Measurements from ENCODE around the gene GRB10. TPM values are rescaled to one million over a fixed set of nuclear protein-coding genes. Genes with fewer than 3 reads are reported as not detected.

Gene GRB10
- total RNA-seq, 1 donor from 2014 or later, result 93.0 TPM

DNA sequence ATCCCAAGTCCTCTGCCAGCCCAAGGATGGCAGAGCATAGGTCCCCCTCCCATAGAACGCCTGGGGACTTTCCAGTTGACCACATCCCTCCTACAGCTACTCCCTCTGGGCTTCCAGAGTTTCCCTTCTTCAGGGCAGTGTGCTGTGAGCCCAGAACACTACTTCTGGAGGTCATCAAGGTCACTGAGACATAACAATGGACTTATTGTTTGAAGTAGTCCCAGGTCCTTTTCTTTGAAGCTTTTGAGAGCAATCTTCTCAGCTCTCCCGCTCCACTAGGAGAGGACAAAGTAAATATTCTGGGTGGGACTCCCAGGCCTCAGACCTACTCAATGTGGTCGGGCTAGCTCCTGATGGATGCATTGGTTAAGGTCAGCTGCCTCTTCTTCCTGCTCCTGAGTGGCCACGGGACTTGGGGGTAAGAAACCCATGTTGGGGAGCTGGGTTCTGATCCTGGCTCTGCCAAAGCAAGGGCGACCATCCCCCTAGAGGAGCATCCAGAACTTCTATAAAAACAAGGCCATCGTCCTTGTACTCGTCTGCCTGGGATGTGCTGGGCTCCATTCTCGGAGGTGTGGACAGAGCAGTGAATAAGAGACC is 134.0 kb downstream of the GRB10 start:
- Mint-ChIP-seq H3K9me3 (no peaks in the 10 kb centered on the region), H3K36me3 (ENCODE audit: low read depth) (peaks cover 30% of the 10 kb centered on the region), H3K4me3 (no peak overlapping the region), H3K4me1 (peaks cover 29% of the 10 kb centered on the region), H3K27me3 (ENCODE audit: low read depth) (no peaks in the 10 kb centered on the region), H3K27ac (ENCODE audit: unreplicated experiment) (peak overlapping the region; percentile 54)
- no peak for DNase-seq (ENCODE audit: low read depth, low spot score)
- TF ChIP-seq, protein P1, sequence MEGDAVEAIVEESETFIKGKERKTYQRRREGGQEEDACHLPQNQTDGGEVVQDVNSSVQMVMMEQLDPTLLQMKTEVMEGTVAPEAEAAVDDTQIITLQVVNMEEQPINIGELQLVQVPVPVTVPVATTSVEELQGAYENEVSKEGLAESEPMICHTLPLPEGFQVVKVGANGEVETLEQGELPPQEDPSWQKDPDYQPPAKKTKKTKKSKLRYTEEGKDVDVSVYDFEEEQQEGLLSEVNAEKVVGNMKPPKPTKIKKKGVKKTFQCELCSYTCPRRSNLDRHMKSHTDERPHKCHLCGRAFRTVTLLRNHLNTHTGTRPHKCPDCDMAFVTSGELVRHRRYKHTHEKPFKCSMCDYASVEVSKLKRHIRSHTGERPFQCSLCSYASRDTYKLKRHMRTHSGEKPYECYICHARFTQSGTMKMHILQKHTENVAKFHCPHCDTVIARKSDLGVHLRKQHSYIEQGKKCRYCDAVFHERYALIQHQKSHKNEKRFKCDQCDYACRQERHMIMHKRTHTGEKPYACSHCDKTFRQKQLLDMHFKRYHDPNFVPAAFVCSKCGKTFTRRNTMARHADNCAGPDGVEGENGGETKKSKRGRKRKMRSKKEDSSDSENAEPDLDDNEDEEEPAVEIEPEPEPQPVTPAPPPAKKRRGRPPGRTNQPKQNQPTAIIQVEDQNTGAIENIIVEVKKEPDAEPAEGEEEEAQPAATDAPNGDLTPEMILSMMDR (conservative IDR thresholded peaks at IDR 0.05), result no peak

DNA sequence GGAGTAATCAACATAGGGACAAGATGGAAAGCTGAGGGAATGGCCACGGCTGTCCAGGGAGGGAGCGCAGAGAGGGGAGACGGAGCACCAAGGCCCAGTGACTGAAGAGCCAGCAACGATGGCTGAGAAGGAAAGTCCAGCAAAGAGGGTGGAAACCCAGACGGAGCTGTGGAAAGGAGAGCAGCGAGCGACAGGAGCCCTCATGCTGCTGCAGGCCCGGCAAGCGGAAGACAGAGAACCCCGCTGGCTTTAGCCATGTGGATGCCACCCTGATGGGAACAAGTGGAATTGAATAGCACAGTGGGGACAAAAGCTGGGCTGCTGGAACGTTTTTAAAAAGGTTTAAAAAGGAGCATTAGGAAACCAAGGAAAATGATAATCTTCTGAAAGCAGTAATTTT is 134.6 kb downstream of the GRB10 start:
- peak overlapping the region; percentile 0 for H3K4me3 Mint-ChIP-seq
- peak overlapping the region; percentile 59 for H3K27ac Mint-ChIP-seq (ENCODE audit: unreplicated experiment)
- H3K4me1 Mint-ChIP-seq, result peaks cover 25% of the 10 kb centered on the region
- no peaks in the 10 kb centered on the region for H3K27me3 Mint-ChIP-seq (ENCODE audit: low read depth)
- H3K36me3 Mint-ChIP-seq (ENCODE audit: low read depth), result peaks cover 30% of the 10 kb centered on the region
- no peak for DNase-seq (ENCODE audit: low read depth, low spot score)
- H3K9me3 Mint-ChIP-seq, result no peaks in the 10 kb centered on the region
- TF ChIP-seq, protein P1 (conservative IDR thresholded peaks at IDR 0.05), result no peak

GRCh38 chr7:50647286-50647980 is 135.3 kb downstream of the GRB10 start:
- no peak for DNase-seq (ENCODE audit: low read depth, low spot score)
- no peaks in the 10 kb centered on the region for H3K27me3 Mint-ChIP-seq (ENCODE audit: low read depth)
- peaks cover 25% of the 10 kb centered on the region for H3K4me1 Mint-ChIP-seq
- peaks cover 30% of the 10 kb centered on the region for H3K36me3 Mint-ChIP-seq (ENCODE audit: low read depth)
- H3K27ac Mint-ChIP-seq (ENCODE audit: unreplicated experiment), result peak overlapping the region; percentile 59
- TF ChIP-seq, protein P1 (conservative IDR thresholded peaks at IDR 0.05), result no peak
- H3K4me3 Mint-ChIP-seq, result peak overlapping the region; percentile 0
- no peaks in the 10 kb centered on the region for H3K9me3 Mint-ChIP-seq

DNA sequence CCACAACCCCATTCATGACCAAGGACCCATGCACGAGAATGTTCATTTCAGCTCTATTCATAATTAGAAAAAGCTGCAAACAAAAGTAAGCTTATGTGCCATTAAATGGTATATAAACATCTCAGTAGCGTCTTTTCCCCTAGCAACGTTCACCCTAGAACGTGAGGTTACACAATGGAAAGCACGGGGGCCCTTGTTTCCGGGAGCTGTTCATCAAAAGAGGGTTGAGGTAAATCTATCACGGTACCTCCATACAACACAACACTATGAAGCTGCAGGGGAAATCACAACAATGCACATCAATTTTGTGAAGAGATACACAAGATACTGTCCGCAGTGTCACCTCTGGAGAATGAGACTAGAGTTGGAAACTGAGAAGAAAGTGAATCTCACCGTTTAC is 136.6 kb downstream of the GRB10 start:
- Mint-ChIP-seq H3K27ac (ENCODE audit: unreplicated experiment) (no peak overlapping the region), H3K9me3 (no peaks in the 10 kb centered on the region), H3K4me3 (no peak overlapping the region), H3K36me3 (ENCODE audit: low read depth) (peaks cover 33% of the 10 kb centered on the region), H3K27me3 (ENCODE audit: low read depth) (no peaks in the 10 kb centered on the region), H3K4me1 (peaks cover 35% of the 10 kb centered on the region)
- TF ChIP-seq, protein P1 (conservative IDR thresholded peaks at IDR 0.05), result no peak
- DNase-seq (ENCODE audit: low read depth, low spot score), result no peak

DNA sequence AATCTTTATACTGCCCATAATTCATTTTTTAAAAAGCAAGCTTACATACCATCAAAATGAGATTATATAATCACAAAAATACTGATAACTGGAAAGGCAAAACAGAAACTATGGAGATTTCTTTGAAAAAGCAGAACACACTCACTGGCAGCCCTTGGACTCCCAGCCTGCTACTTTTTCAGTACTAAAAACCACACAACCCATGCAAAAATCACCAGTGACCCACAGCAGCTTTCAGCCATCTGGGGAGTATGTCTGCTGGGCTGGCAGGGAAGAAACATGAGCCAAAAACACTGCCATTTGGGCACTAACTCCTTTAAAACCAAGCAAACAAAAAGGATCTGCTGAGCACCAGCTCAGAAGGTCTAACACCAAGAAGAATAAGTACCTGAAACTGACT is 137.5 kb downstream of the GRB10 start:
- DNase-seq (ENCODE audit: low read depth, low spot score), result no peak
- Mint-ChIP-seq H3K4me1 (peaks cover 33% of the 10 kb centered on the region), H3K27ac (ENCODE audit: unreplicated experiment) (no peak overlapping the region), H3K36me3 (ENCODE audit: low read depth) (peaks cover 35% of the 10 kb centered on the region), H3K9me3 (no peaks in the 10 kb centered on the region), H3K4me3 (no peak overlapping the region), H3K27me3 (ENCODE audit: low read depth) (no peaks in the 10 kb centered on the region)
- TF ChIP-seq, protein P1 (conservative IDR thresholded peaks at IDR 0.05), result no peak

All from neural crest cell (in vitro differentiated cells).